ENCODE measurements around the gene CYP46A1. TPM values are rescaled to one million over a fixed set of nuclear protein-coding genes. Genes with fewer than 3 reads are reported as not detected.
"Not testable (repeated sequence)": the region's sequence is repeated elsewhere in the genome, so short reads cannot be mapped to it uniquely, and the experiment has no call there.

Gene CYP46A1
- polyA plus RNA-seq, 1 donor = 3.4 TPM

- DNase-seq = no peak
Observed at GRCh38 chr14:99757331-99758070, 73.4 kb downstream of the CYP46A1 start.

- peak; percentile 74 for DNase-seq
Observed at GRCh38 chr14:99758121-99758821, 74.2 kb downstream of the CYP46A1 start.

- DNase-seq = no peak
Observed at GRCh38 chr14:99758872-99759545, 74.9 kb downstream of the CYP46A1 start.

DNA sequence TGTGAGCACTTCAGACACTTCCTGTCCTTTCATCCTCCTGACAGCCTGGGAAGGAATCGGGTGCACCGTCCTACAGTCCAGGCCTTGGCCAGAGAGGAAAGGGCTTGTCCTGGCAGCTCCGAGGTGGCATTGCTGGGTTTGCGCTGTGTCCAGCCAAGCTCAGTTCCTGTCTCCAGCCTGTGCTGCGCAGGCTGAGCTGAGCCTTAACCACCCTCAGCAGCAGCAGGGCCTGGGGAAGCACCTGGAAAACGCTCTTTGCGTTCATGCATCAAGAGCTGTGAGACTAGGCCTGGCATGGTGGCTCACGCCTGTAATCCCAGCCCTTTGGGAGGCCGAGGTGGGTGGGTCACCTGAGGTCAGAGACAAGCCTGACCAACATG lies 75.4 kb downstream of the CYP46A1 start:
- no peak for DNase-seq

GRCh38 chr14:99760817-99761216 lies 76.7 kb downstream of the CYP46A1 start:
- no peak for DNase-seq

GRCh38 chr14:99762911-99763310 lies 78.8 kb downstream of the CYP46A1 start:
- DNase-seq = not testable (repeated sequence)

DNA sequence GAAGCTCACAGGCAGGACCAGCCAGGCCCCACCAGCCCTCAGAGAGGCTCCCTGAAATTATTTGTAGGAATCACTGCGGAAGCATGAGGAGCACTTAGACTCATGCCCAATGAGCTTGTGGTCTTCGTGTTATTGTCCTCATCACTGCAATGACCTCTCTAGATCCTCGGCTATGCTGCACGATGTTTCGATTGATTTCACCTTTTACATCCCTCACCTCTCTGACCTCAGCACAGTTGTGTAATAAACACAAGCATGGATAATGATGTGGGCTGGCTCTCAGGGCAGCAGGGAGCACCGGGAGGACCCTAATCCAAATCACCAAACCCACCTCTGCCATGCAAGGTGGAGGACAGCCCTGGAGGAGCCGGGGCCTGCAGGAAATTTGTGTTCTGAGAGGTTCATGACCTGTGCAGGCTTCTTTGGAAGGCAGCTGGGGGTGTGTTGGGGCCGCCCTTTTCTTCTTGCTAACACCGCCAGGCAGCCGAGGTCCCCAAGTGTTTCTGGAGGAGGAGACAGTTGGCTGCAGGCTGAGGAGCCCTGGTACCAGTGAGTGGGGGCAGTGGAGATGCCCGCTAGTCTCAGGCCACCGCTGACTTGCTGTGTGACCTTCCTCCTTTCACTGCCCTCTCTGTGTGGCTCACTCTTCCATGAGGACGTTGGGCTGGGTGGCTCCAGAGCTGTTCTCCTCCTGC lies 79.6 kb downstream of the CYP46A1 start:
- no peak for DNase-seq

GRCh38 chr14:99764222-99764706 lies 80.2 kb downstream of the CYP46A1 start:
- DNase-seq = no peak

DNA sequence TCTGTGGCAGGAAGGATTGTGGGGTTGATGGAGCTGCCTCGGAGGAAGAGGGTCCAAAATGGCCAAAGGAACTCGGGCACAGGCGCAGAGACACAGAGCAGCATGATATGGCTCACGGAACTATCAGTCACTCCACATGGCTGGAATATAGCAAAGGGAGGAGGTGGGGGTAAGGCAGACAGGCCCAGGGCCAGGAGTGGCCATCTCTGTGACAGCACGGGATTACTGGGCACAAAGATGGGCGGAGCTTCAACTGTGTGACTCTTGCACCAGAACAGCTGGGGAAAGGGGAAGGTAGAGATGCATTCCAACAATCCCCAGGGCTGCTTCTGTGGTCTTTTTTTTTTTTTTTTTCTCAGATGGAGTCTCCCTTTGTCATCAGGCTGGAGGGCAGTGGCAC lies 84.3 kb downstream of the CYP46A1 start:
- DNase-seq = no peak

DNA sequence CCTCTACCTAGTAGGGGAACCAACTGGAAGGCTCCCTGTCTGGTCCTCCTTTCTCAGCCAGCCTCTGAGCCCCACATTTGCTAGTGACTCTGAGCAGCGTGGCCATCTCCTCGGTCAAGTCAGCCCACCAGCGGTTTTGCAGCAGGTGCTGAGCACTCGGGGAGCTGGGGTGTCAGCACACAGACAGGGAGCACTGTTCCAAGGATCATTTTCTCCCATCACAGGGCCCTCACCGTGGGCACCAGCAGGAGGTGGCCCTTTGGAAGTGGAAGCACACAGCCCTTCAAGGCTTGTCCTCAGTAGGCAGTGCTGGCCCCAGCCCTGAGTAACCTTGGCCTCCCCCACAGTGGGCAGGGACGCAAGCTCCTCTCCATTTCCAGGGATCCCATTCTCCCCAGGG lies 85.0 kb downstream of the CYP46A1 start:
- no peak for DNase-seq

- no peak for DNase-seq
Observed at GRCh38 chr14:99769799-99770198, 85.7 kb downstream of the CYP46A1 start.

DNA sequence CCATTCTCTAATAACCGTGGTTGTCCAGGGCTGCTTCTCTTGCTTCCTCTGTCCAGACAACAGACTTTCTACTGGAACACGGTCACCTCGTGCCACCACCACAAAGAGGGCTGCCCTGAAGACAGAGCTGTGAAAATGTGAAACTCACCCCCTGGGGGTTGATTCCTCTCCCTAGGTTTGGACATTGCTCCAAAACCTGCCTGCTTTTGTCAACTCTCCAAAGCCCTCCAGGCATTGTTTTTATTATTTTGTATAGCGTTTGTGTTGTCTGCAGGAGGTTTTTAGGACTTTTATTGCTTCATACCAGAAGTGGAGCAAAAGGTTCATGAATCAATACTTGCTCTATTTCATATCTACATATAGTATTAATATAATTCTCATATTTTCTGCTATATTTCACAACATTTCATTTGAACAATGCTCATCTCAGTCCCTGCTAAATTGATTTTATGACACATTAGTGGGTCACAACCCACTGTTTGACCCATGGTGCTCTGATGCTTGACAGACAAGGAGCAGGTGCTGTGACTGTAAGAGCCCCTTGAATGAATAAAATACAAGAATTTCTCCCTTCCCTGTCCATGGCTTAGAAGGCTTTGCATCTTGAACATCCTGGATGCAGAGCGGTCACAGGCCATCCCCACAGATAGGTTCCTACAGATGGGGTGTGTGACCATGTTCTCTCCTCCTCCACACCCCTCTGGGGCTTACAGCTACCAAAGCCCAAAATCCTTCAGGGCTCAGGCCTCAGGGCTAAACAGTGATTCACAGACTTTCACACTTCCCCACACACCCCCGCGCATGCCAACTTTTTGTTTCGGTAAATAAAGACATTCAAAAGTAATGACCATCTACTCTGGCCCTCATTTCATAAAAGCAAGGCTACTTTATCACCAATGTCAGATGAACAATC lies 88.5 kb downstream of the CYP46A1 start:
- DNase-seq = no peak

GRCh38 chr14:99773521-99774497 lies 89.7 kb downstream of the CYP46A1 start:
- no peak for DNase-seq

GRCh38 chr14:99774556-99775307 lies 90.6 kb downstream of the CYP46A1 start:
- DNase-seq = no peak

DNA sequence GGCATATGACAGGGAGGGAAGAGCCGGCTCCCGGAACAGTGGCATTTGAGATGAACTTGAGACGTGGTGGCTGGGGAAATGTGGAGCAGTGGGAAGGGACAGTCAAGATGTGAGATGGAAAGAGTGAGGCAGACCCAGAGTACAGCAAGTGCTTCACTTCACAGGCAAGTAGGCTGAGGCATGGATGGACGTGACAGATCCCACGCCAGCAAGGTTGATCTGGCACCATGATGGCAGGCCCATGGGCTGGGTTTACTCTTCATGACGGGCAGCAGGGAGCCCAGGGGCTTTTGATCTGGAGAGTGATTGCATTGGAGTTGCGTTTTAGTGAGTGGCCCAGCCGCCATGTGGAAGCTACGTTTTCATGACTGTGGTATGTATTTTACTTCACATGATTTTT lies 91.3 kb downstream of the CYP46A1 start:
- no peak for DNase-seq
